Right renal pelvis (tissue), 4 donors: ENCODE data around the gene AMMECR1. TPM values are rescaled to one million over a fixed set of nuclear protein-coding genes. Genes with fewer than 3 reads are reported as not detected.
"Not testable (repeated sequence)": the region's sequence is repeated elsewhere in the genome, so short reads cannot be mapped to it uniquely, and the experiment has no call there.

ENCODE experiments used
- DNase-seq, 4 donors: peaks; one replicate each; pipeline ENCODE4 v3.0.0-alpha.2; 2013; ENCODE audit warnings: low read depth in 4 of 4, low spot score in 3 of 4, missing footprints in 1 of 4
- polyA plus RNA-seq, 4 donors: library from polyadenylated mRNA; unstranded; fragments of 120-200 nt; gene quantifications; one replicate each; pipeline ENCODE4 v1.2.1, GENCODE V29; 2013; ENCODE audit not compliant: insufficient read length in 4 of 4

The AMMECR1 gene
- polyA plus RNA-seq, result 10 to 100 TPM; 17.9 to 21.2 (median 20.1) TPM

- peak; percentile 44 to 70 (median 62) for DNase-seq
These were observed at the start of gene AMMECR1 for GRCh38 chrX:110317820-110318663. Gene AMMECR1, minus strand, starts transcription at chrX:110318085. Its CDS starts 14 bp downstream, at chrX:110318071.

GRCh38 chrX:110363244-110363643 lies 45.4 kb upstream of the AMMECR1 start:
- DNase-seq, result no peak

- no peak for DNase-seq
These were observed 41.4 kb upstream of the AMMECR1 start for GRCh38 chrX:110359273-110359672.

- DNase-seq, result no peak
These were observed 40.7 kb upstream of the AMMECR1 start, which contains the start of gene RTL9 for GRCh38 chrX:110358548-110358947. Gene RTL9, plus strand, starts transcription at chrX:110358848. Its CDS starts 91,770 bp downstream, at chrX:110450618.

GRCh38 chrX:110346681-110347080 lies 28.8 kb upstream of the AMMECR1 start:
- DNase-seq, result no peak

GRCh38 chrX:110341189-110342035 lies 23.5 kb upstream of the AMMECR1 start:
- DNase-seq, result no peak

- DNase-seq, result no peak
These were observed 21.1 kb upstream of the AMMECR1 start for GRCh38 chrX:110338935-110339334.

- DNase-seq, result not testable (repeated sequence)
These were observed 15.6 kb upstream of the AMMECR1 start for GRCh38 chrX:110333458-110333857.

GRCh38 chrX:110331444-110332030 lies 13.7 kb upstream of the AMMECR1 start:
- DNase-seq, result no peak

GRCh38 chrX:110328613-110329012 lies 10.7 kb upstream of the AMMECR1 start:
- DNase-seq, result not testable (repeated sequence)

GRCh38 chrX:110327336-110327735 lies 9.5 kb upstream of the AMMECR1 start:
- DNase-seq, result no peak

- DNase-seq, result no peak
These were observed 8.8 kb upstream of the AMMECR1 start for GRCh38 chrX:110326712-110327111.

- no peak for DNase-seq
These were observed 4.7 kb upstream of the AMMECR1 start for GRCh38 chrX:110322603-110323002.

- DNase-seq, result no peak
These were observed 3.8 kb upstream of the AMMECR1 start for GRCh38 chrX:110321670-110322069.

GRCh38 chrX:110321081-110321480 lies 3.2 kb upstream of the AMMECR1 start:
- no peak for DNase-seq

GRCh38 chrX:110320381-110320987 lies 2.6 kb upstream of the AMMECR1 start:
- DNase-seq, result no peak

GRCh38 chrX:110318664-110318968 lies 731 bp upstream of the AMMECR1 start:
- DNase-seq, result no peak

- DNase-seq, result no peak
These were observed 645 bp downstream of the AMMECR1 start for GRCh38 chrX:110317061-110317819.

GRCh38 chrX:110316351-110317060 lies 1.4 kb downstream of the AMMECR1 start:
- no peak for DNase-seq
